Hepatocyte (in vitro differentiated cells): ENCODE results near the gene GAB1. TPM values are rescaled to one million over a fixed set of nuclear protein-coding genes. Genes with fewer than 3 reads are reported as not detected.
A peak's percentile ranks its signal among the peaks of the same experiment; 100 is the strongest.

ENCODE experiments used
- DNase-seq: peaks from one replicate; pipeline ENCODE4 v3.0.0-alpha.2; 2016; ENCODE audit warnings: low spot score
- H2AFZ ChIP-seq: fragments of 200-600 bp; sonication (generic); 2 replicates; pipeline ENCODE4 v1.6.0; 2016; ENCODE audit warnings: antibody characterized with exemption, mild to moderate bottlenecking
- H3K27ac ChIP-seq: fragments of 200-600 bp; sonication (generic); 2 replicates; pipeline ENCODE4 v1.5.1; 2016; ENCODE audit warnings: mild to moderate bottlenecking
- H3K27me3 ChIP-seq: fragments of 200-600 bp; sonication (generic); 2 replicates; pipeline ENCODE4 v1.6.1; 2016
- H3K36me3 ChIP-seq: fragments of 200-600 bp; sonication (generic); replicated peaks from 2 replicates; pipeline ENCODE4 v1.5.1; 2016; ENCODE audit warnings: low read depth; ENCODE audit not compliant: insufficient read depth
- H3K4me1 ChIP-seq: fragments of 200-600 bp; sonication (generic); 2 replicates; pipeline ENCODE4 v1.5.1; 2016; ENCODE audit warnings: mild to moderate bottlenecking, moderate library complexity; ENCODE audit not compliant: insufficient read depth
- H3K4me2 ChIP-seq: fragments of 200-600 bp; sonication (generic); 2 replicates; pipeline ENCODE4 v1.6.0; 2016
- H3K4me3 ChIP-seq: fragments of 200-600 bp; sonication (generic); 2 replicates; pipeline ENCODE4 v1.5.1; 2016; ENCODE audit warnings: mild to moderate bottlenecking
- H3K79me2 ChIP-seq: fragments of 200-600 bp; sonication (generic); 2 replicates; pipeline ENCODE4 v1.6.0; 2017; ENCODE audit warnings: mild to moderate bottlenecking
- H3K9me2 ChIP-seq: fragments of 200-600 bp; sonication (generic); replicated peaks from 2 replicates; pipeline ENCODE4 v1.6.0; 2017; ENCODE audit warnings: mild to moderate bottlenecking; ENCODE audit not compliant: insufficient read depth
- H3K9me3 ChIP-seq: fragments of 200-600 bp; sonication (generic); 2 replicates; pipeline ENCODE4 v1.5.1; 2016; ENCODE audit warnings: low read depth, mild to moderate bottlenecking
- H4K20me1 ChIP-seq: fragments of 200-600 bp; sonication (generic); 2 replicates; pipeline ENCODE4 v1.6.0; 2016; ENCODE audit warnings: mild to moderate bottlenecking; ENCODE audit not compliant: insufficient read depth, poor library complexity, severe bottlenecking
- EZH2 ChIP-seq: fragments of 200-600 bp; sonication (generic); IDR thresholded peaks from 2 replicates; pipeline ENCODE4 v1.6.1; 2016; ENCODE audit warnings: antibody characterized with exemption, mild to moderate bottlenecking, borderline replicate concordance
- EZH2phosphoT487 ChIP-seq: fragments of 200-600 bp; sonication (generic); IDR thresholded peaks from one replicate; pipeline ENCODE4 v1.6.1; 2018; ENCODE audit warnings: antibody characterized with exemption, mild to moderate bottlenecking, low read depth, moderate library complexity; ENCODE audit not compliant: unreplicated experiment, severe bottlenecking
- WGBS: methylation state at CpG from one replicate; pipeline ENCODE4 v1.1.6; 2016; ENCODE audit warnings: low lambda C conversion rate; ENCODE audit errors: missing lambda C conversion rate; 5-methylcytosine and 5-hydroxymethylcytosine counted together
- polyA plus RNA-seq: library from polyadenylated mRNA; unstranded; fragments of >200 nt; fragmentation: Nextera tagmentation; extraction: Ambion mirVana; gene quantifications from 2 replicates; pipeline ENCODE4 v1.2.1, GENCODE V29; 2016
- total RNA-seq: library from RNA; depleted of rRNA; stranded (reverse); fragments of >200 nt; gene quantifications from 2 replicates; pipeline ENCODE4 v1.2.3, GENCODE V29; 2014
- TF ChIP-seq, protein P1 (sequence below): fragments of 200-600 bp; sonication (generic); IDR thresholded peaks from 2 replicates; pipeline ENCODE4 v1.5.1; 2016; ENCODE audit warnings: antibody characterized with exemption, mild to moderate bottlenecking; ENCODE audit not compliant: poor library complexity

Gene GAB1
- total and polyA plus RNA-seq, 2 experiments from 2014 or later = 10.9 to 30.7 TPM

DNA sequence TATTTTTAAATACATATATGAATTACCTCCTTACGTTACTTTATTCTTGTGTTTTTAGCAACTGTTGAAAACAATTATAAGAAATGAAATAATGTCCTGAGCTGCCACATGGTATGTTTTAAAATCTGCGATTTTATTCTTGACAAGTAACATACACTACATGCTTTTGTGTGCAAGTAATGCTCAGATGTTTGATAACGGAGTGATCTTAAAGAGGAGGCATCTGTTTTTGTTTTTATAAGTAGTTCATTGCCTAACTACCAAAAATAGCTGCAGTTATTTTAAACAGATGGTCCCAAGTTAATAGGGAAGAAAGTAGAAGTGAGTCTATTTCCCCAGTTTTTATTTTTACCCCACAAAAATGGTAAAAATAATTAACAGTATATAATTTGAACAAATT is 55.2 kb downstream of the GAB1 start:
- Histone ChIP-seq H3K27me3 (no peaks in the 10 kb centered on the region), H3K9me2 (no peaks in the 10 kb centered on the region), H3K4me1 (peaks cover 41% of the 10 kb centered on the region), H3K4me3 (no peak overlapping the region), H3K79me2 (peaks cover 83% of the 10 kb centered on the region), H4K20me1 (no peaks in the 10 kb centered on the region), H3K27ac (peak overlapping the region; percentile 4), H2AFZ (no peak overlapping the region), H3K9me3 (no peaks in the 10 kb centered on the region), H3K36me3 (no peaks in the 10 kb centered on the region), H3K4me2 (peak overlapping the region; percentile 24)
- DNase-seq = no peak
- WGBS = 45% methylated on average over 3 of the region's 3 CpGs
- TF ChIP-seq, protein P1, sequence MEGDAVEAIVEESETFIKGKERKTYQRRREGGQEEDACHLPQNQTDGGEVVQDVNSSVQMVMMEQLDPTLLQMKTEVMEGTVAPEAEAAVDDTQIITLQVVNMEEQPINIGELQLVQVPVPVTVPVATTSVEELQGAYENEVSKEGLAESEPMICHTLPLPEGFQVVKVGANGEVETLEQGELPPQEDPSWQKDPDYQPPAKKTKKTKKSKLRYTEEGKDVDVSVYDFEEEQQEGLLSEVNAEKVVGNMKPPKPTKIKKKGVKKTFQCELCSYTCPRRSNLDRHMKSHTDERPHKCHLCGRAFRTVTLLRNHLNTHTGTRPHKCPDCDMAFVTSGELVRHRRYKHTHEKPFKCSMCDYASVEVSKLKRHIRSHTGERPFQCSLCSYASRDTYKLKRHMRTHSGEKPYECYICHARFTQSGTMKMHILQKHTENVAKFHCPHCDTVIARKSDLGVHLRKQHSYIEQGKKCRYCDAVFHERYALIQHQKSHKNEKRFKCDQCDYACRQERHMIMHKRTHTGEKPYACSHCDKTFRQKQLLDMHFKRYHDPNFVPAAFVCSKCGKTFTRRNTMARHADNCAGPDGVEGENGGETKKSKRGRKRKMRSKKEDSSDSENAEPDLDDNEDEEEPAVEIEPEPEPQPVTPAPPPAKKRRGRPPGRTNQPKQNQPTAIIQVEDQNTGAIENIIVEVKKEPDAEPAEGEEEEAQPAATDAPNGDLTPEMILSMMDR = no peak
- no peak for TF ChIP-seq EZH2phosphoT487
- TF ChIP-seq EZH2 = no peak

DNA sequence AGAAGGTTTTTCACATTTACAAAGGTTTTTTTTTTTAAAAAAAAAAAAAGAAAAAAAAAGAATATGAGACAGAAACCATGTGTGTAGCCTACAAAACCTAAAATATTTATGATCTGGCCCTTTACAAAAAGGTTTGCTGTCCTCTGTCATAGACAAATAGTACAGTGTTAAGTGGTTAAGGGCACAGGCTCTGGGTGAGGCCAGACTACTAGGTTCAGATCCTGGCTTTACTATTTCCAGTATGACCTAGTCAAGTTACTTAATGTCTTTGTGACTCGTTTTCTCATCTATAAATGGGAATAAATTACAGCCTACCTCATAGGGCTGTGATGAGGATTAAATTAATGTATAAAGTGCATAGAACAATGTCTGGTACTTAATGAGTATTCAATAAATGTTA is 56.5 kb downstream of the GAB1 start:
- Histone ChIP-seq H3K27ac (no peak overlapping the region), H3K4me2 (no peak overlapping the region), H2AFZ (no peak overlapping the region), H3K9me3 (no peaks in the 10 kb centered on the region), H3K27me3 (no peaks in the 10 kb centered on the region), H3K4me3 (no peak overlapping the region), H4K20me1 (no peaks in the 10 kb centered on the region), H3K9me2 (no peaks in the 10 kb centered on the region), H3K4me1 (peaks cover 41% of the 10 kb centered on the region), H3K36me3 (no peaks in the 10 kb centered on the region), H3K79me2 (peaks cover 84% of the 10 kb centered on the region)
- TF ChIP-seq EZH2phosphoT487 (no peak), EZH2 (no peak)
- TF ChIP-seq, protein P1 = no peak
- 74% methylated on average over 1 of the region's 1 CpG for WGBS
- DNase-seq = no peak

DNA sequence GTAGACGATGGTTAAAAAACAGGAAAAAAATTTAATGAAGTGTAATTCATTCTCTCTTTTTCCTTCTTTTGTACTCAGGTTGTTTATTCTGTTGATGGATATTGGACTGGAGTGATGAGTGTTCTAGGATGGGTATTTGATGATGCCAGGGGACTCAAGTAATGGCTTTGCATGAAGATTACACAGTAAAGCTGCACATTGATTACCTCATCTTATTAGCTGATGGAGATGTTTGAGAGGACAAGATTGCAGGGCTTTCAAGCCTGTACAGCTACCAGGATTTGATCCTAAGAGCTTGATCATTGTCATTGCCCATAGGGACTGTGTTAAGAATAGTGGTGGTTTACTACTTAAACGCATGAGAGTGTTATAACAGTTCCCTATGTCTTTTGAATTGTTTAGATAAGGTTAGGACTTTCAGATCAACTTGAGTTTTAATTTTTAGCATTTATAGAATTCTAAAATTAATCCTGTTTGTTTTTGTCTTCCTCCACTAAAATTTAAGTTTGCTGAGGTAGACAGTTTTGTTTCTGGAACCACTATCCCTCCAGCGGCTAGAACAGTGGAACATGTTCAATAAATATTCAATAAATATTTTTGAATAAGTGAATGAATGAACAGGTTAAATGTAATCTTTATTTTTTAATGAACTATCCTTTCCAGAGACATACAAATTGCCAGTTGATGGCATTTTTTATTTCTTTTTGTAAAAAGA is 58.2 kb downstream of the GAB1 start:
- no peak overlapping the region for H3K27ac ChIP-seq
- DNase-seq = no peak
- H3K4me3 ChIP-seq = no peak overlapping the region
- H3K9me3 ChIP-seq = no peaks in the 10 kb centered on the region
- no peaks in the 10 kb centered on the region for H3K27me3 ChIP-seq
- WGBS = 77% methylated on average over 3 of the region's 3 CpGs
- H3K4me1 ChIP-seq = peaks cover 28% of the 10 kb centered on the region
- H3K4me2 ChIP-seq = no peak overlapping the region
- H3K9me2 ChIP-seq = no peaks in the 10 kb centered on the region
- no peak overlapping the region for H2AFZ ChIP-seq
- H3K79me2 ChIP-seq = peaks cover 85% of the 10 kb centered on the region
- no peaks in the 10 kb centered on the region for H3K36me3 ChIP-seq
- TF ChIP-seq EZH2 (no peak), EZH2phosphoT487 (no peak)
- TF ChIP-seq, protein P1 = no peak
- no peaks in the 10 kb centered on the region for H4K20me1 ChIP-seq
